Stimulated activated CD4-positive, alpha-beta T cell treated with anti-CD3 and anti-CD28 coated beads, TNF-alpha, amount 100 ng/mL, for 1 hour (primary cell): ENCODE results near the gene CYP2W1.
A peak's percentile ranks its signal among the peaks of the same experiment; 100 is the strongest.

Experiments
- DNase-seq, 3 donors: peaks; one replicate each; pipeline ENCODE4 v3.0.0-alpha.2; 2020; ENCODE audit warnings: low read depth in 3 of 3, low spot score in 1 of 3

CYP2W1 gene

DNA sequence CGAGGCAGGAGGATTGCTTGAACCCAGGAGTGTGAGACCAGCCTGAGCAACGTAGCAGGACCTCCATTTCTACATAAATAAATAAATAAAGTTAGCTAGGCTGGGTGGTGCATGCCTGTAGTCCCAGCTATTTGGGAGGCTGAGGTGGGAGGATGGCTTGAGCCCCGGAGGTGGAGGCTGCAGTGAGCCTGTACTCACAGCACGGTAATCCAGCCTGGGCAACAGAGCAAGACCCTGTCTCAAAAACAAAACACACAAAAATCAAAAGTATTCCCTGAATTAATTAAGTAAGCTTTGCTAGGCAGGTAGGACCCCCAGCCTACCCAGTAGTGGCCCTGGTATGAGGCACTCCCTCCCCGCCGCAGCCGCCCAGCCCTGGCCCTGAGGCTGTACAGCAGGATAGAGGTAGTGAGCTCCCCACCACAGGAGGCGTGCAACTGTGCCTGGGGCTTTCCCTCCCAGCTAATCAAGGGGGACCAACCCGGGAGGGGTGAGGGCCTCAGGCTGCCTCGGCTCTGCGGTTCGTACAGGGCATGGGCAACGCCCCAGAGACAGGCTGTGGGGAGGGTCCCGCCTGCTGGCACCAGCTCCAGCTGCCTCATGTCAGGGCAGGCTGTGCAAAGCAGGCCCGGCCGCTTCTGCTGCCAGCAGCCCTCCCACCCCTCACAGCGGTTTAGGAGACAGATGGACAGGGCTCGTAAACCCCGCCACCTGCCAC lies 1.0 kb upstream of the CYP2W1 start:
- no peak for DNase-seq

DNA sequence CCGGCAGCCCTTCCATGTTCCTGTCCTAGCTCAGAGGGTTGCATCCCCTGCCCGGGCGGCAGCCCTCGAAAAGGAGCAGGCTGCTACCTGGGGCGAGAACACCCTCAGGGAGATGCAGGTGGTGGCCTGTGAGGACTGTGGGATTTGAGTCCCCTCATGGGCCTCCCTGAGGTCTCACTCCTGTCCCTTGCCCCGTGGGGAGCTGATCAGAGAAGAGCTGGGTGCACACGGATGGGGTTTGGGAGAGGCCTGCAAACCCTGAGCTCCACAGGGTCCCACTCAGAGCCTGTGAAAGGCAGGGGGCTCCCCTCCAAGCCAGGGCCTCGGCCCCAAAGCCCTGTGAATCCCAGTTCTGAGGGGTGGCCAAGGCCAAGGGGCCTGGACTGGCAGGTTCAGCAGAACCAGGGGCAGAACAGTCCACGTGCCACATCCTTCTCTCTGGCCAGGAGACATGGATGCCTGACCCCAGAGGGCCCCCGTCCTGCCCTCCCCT lies 424 bp upstream of the CYP2W1 start:
- no peak for DNase-seq

DNA sequence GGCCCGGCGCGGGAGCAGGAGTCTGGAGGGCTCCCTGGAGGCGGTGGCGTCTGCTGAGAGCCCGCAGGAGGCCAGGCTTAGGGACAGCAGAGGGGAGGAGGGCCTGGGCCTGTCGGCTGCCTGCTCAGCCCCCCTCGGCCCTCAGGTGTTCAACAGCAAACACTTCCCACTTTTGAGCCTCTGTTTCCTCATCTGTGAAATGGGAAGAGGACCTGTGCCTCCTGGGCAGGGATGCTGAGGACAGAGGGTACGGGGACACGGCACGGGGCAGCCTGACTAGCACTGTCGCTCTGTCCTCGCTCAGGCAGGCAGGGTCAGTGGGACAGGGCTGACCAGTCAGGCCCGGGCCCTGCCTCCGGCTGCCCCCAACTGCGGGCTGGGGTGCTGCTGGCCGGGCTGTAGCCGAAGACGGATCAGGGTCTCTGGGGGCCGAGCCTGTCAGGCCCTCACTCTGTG lies 663 bp downstream of the CYP2W1 start:
- DNase-seq = no peak

DNA sequence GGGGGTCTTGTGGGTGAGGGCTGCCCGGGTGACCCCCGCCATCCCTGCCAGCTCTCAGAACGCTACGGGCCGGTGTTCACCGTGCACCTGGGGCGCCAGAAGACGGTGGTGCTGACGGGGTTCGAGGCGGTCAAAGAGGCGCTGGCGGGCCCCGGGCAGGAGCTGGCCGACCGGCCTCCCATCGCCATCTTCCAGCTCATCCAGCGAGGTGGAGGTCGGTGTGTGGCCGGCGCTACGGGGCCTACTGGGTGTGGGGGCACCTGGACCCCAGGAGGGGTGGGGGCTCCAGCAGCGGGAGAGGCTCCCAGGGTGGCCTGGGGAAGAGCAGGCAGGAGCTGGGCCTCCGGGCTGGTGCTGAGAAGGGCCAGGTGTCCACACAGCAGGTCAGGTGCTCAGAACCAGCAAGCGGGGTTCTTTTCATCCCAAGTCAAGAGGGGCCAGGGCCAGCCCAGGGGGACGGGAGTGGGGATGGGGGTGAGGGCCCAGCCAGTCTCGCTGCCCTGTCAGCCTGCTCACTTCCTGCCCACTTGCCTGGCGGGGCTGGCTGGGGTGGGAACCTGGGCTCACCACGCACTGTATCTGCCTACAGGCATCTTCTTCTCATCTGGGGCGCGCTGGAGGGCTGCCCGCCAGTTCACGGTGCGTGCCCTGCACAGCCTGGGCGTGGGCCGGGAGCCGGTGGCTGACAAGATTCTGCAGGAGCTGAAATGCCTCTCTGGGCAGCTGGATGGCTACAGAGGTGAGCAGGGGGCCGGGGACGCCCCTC lies 1.6 kb downstream of the CYP2W1 start:
- no peak for DNase-seq

DNA sequence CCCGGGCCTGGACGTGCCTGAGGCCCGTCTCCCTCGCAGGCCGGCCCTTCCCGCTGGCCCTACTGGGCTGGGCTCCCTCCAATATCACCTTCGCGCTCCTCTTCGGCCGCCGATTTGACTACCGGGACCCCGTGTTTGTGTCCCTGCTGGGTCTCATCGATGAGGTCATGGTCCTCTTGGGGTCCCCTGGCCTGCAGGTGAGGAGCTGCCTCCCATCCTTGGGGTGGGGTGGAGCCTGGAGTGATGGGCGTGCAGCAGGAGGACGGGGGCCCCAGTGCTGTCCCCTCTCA lies 2.1 kb downstream of the CYP2W1 start:
- DNase-seq = no peak

DNA sequence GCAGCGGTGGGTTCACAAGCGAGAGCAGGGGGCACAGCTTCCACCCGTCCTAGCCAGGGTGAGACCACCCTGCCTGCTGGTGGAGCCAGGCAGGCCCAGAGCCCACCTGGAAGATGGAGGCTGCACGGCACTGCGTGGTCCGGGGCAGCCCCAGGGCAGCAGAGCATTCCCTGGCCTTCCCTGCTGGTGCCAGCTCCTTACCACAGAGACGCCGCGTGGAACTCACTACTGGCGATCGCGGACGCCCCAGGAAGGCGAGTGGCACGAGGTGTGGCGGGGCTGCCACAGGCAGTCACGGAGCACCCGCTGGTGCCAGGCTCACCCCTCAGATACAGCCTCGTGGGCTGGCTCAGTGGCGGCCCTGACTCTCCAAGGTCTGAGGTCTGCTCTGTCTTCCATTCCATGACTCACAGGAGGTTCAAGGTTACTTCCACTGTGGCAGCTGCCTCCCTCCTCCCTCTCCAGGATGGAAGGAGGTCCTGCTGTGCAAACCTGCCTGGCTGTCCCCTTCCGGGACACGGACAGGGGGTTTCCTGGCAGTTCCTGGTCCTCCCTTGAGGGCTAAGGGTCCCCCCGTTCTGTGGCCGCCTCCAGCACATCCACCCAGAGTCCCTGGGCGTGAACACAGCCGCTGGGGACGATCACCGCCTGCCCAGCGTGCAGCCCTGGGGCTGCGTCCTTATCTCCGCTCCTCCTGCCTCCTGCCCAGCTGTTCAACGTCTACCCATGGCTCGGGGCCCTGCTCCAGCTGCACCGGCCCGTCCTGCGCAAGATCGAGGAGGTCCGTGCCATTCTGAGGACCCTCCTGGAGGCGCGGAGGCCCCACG lies 3.1 kb downstream of the CYP2W1 start:
- no peak for DNase-seq

DNA sequence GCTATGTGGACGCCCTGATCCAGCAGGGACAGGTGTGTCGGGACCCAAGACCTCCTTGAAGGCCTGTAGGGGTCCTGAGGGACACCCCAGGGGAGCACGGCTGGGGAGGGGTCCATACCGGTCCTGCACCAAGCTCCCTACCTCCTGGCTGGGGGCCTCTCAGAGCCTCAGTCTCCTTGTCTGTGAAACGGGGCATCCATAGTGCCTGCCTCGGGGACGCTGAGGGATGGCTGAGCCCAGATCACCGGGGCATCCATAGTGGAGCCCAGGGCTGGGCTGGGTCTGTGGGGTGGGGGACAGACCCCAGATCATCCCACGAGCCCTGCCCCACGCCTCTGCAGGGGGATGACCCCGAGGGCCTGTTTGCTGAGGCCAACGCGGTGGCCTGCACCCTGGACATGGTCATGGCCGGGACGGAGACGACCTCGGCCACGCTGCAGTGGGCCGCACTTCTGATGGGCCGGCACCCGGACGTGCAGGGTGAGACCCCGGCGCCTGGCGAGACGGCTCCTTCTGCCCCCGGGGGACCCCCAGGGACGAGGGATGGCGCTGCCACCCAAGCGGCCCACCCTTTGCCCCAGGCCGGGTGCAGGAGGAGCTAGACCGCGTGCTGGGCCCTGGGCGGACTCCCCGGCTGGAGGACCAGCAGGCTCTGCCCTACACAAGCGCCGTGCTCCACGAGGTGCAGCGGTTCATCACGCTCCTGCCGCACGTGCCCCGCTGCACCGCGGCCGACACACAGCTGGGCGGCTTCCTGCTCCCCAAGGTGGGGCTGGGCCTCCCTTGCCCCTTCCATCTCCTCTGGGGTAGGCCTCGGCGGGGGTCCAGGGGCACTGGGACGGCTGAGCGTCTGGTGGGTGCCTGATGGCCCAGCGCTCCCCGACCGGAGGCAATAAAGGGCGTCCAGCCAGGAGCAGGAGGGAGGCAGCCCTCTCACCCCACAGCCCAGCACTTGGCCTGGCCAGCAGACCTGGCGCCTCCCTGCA lies 4.1 kb downstream of the CYP2W1 start:
- DNase-seq = no peak

DNA sequence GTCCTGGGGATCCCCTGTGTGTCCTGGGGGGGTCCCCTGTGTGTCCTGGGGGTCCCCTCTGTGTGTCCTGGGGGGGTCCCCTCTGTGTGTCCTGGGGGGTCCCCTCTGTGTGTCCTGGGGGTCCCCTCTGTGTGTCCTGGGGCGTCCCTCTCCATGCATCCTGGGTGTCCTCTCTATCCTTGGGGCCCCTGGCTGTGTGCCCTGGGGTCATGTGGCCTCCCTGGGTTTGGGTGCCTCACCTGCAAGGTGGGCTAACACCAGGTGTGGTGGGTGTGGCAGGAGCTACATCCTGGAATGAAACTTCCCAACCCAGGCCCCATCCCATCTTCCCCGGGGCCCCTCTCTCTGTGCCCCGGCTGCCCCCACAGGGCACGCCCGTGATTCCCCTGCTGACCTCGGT lies 4.9 kb downstream of the CYP2W1 start:
- DNase-seq = no peak

DNA sequence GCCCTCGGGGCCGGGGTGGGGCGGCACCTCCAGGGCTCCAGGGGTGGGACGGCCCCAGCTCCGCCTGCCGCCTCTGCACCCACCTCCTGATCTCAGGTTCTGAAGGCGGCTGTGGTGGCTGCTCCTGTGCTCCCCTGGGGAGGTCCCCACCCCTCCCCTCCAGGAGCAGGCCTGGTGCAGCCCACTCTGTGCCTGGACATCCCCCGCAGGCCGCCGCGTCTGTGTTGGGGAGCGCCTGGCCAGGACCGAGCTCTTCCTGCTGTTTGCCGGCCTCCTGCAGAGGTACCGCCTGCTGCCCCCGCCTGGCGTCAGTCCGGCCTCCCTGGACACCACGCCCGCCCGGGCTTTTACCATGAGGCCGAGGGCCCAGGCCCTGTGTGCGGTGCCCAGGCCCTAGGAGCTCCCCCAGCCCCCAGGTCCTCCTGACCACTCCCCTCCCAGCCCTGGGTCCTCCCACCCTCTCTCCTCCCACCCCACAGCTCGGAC lies 5.5 kb downstream of the CYP2W1 start:
- DNase-seq = no peak

DNA sequence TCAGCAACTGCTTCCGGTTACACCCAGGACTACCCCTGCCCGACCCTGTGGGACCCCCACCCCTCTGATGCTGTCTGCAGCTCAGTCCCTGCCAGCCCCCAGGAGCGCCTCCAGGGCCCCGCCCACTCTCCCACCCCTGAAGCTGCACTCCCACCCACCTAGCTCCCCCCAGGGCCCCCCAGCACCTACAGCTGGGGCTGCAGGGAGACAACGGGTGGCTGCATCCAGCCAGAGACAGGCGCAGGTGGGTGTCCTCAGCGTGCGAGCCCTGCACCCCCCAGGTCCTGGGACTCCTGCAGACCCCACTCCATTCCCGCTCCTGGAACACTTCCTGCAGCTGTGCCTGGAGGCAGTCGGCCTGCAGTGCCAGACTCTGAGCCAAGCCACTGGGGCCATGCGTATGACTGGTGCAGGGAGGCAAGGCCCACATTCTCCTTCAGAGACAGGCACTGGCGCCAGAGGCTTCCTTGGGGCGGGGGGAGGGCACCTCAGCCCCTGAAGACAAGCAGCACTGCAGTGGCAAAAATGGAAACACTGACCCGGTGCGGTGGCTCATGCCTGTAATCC lies 6.1 kb downstream of the CYP2W1 start:
- DNase-seq = no peak

DNA sequence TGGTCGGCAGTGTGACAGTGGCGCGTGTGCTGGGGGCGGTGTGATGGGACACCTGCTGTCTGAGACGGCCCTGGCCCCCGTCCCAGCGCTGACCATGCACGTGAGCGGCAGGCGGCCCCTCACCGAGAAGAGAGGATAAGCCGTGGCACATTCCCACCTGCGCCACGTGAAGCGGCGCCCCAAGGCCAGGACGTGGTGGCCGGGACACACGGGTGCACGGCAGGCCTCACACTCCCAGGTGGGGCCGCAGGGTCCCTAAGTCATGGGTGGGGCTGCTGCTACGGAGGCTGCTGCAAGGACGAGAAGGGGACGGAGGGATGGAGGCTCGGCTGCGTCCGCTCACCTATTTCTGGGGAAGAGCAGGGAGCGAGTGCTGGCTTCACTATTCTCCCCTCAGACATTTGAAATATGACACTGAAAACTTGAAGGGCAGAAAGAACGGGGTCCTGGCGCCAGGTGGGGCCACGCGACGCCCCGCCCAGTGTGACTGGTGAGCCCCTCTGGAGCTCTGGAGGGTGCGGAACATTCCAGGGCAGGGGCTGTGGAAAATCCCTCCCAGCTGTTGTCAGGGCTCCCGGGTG lies 7.5 kb downstream of the CYP2W1 start:
- DNase-seq = no peak

DNA sequence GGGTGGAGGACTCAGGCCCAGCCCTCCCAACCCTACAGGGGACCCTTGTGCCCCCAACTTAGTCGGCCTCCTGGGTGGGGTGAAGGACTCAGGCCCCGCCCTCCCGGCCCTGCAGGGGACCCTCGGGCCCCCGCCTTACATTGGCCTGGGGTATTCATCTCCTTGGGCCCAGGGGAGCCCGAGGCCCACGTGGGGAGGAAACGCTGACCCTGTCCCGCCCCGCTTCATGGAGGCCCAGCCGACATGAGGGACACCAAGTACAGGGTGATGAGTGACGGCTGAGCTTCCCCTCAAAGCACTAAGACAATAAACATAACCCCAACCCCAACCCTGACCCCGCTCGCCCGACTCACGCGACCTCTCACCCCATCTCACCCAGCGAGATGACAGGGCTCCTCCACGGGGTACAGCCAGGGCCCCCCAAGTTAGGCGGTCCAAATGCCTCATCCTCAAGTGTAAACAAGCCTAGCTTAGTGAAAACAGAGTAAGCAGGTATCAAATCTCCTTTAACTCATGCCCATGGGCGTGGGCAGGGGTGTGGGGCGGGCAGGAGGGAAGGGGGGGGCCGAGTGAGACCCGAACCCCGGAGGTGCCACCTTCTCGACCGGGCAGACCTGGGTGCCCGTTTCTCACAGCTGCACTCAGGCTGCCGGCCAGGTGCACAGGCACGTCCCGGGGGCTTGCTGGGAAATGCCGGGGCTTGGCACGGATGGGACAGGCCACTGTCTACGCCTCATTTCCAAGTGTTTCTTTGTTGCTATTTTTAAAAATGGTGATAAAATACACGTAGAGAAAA lies 8.2 kb downstream of the CYP2W1 start:
- DNase-seq = no peak

DNA sequence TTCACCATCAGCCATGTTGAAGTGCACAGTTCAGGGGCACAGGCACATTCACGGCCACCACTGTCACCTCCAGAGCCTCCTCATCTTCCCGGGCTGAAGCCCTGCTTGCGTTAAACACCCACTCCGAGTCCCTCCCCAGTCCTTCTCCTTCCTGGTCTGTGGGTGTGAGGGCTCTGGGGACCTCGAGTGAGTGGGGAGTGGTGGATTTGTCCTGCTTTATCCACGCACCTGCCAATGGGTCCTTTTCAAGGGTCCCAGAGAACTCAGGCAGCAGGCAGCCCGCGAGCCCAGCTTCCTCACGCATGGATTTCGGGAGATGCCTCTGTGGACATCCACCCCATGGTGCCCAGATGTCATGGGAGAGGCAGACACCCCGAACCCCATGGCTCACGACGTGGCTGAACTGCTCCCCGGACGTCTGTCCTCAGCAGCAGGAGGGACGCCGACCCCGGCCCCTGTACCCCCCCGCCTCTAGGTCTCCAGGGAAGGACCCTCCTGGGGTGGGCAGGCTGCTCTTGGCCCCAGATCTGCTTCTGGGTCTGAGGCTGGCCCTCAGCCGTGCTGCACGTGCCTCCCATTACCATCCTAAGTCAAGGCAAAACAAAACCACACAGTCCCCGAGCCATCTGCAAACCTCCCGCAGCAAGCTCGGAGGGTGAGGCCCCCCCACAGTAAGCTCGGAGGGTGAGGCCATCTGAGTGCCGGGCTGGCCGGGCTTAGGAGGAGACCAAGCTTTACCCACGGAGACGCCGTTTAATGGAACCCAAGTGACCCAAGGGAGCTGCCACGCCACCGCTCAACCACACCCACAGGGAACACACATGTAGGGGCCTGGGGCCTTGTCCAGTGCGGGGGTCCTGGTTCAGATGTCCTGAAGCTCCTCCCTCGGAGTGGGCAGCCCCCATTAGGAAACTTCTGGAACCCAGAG lies 9.0 kb downstream of the CYP2W1 start:
- no peak for DNase-seq

DNA sequence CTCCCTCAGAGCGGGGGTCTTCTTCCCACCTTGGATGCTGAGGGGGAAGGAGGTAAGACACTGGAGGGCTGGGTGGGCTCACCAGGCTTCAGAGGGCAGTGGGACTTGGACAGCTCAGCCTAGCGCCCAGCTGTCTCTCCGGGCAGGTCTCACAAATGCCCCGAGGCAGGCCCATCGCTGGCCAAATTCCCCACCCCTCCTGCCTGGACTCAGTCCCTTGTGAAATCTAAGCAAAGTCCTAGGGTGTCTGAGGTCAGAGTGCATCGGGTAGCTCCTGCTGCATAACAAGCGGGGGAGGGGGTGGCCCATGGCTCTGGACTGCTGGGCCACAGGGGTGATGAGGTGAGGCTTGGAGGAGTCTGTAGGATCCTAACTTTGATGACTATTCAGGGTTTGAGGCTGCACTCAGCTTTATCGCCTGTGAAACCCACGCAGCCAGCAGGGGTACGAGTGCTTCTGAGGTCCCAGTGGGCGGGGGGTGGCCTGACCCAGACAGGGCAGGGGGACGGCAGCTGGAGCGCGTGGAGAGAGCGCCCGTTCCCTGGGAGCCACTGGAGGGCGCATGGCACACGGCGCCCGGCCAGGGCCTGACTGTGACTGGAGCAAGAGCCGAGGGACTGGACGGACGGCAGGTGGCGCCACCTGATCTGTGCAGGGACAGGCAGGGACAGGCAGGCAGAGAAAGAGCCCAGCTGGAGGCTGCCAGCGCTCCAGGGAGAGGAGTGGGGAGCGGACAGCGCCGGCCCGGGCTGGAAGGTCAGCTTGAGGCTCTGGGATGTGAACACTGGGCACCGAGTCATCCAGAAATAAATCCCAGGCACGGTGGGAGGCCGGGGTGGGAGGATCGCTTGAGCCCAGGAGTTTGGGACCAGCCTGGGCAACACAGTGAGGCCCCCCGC lies 10.0 kb downstream of the CYP2W1 start:
- peak; percentile 84 to 94 (median 90) for DNase-seq

DNA sequence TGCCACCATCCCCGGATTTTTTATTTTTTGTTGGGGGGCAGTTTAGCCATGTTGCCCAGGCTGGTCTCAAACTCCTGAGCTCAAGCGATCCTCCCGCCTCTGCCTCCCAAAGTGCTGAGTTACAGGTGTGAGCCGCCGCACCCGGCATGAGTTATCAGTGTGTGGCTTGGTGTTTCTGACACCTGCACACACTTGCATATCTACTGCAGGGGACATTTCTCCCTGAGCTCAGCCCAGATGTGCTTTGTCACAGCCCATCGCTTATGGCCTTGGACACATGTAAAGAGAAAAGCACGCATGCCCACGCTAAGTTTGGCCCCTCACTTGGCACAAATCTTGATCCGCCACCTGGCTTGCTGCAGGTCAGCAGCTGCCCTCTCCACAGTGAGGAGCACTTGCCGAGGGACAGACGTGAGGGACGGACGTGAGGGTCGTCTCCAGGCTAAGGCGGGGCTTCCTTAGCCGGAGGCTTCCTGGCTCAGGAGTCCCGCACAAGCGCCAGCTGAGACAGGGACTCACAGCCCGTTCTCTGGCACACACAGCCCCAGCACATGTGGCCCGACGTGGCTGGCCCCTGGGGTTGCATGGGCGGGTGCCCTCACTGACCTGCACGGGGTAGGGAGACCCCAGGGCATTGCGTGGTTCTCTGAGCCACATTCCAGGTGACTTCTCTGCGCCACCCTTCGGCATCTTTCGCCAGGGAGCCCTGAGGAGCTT lies 11.8 kb downstream of the CYP2W1 start:
- DNase-seq = no peak

DNA sequence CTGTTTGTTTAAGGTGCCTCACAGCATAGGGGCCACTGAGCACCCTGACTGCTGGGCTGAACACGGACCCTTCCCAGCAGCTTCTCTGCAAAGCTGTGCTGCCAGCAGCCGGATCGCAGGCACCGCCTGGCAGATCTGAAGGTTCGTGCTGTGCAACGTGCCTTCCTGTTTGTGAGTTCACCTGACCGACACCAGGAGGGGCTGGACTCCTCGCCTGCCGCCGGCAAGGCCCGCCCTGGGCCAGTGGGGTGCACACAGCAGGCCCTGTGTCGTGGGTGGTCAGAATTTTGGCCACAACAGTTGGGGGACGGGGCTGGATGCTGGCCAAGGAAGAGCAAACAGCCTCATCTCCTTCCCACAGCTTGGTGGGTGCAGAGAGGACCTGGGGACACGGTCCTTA lies 12.6 kb downstream of the CYP2W1 start:
- no peak for DNase-seq
